NCI-H2171 (cell line): ENCODE results near the gene ERC1.

Experiments used
- DNase-seq: peaks from one replicate; lab custom pipeline; 2025; lab: John Stamatoyannopoulos, UW

Gene ERC1

DNA sequence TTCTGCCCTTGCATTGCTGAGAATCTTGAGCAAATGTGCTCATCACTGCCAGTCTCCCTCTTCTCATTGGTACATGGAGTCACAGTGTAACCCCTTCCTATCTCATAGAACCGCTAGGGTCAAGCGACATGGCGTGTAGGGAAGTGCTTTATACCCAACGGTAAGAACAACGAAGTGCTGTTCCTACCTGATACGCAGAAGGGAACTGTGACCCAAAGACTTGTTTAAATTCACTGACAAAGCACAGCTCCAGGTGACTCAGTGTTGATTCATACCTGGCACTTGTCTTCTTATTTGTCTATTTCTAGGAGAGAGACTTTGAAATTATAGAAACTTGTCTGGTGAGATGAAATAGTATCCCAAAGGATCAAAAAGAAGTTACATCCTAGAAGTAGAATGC lies 549.7 kb downstream of the ERC1 start:
- DNase-seq = no peak

DNA sequence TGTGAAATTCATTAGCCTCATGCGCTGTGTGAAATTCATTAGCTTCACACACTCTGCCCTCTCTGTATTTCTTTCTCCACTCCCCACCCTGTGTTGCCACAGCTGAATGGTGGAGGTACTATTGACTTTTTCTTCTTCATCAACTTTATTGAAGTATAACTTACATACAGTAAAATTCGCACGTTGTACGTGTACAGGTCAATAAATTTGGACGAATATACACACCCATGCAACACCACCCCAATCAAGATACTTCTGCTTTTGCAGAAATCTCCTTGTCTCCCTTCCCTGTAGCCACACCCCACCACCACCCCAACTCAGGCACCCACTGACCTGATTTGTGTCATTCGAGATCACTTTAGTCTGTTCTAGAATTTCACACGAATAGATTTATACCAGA lies 551.6 kb downstream of the ERC1 start:
- no peak for DNase-seq

DNA sequence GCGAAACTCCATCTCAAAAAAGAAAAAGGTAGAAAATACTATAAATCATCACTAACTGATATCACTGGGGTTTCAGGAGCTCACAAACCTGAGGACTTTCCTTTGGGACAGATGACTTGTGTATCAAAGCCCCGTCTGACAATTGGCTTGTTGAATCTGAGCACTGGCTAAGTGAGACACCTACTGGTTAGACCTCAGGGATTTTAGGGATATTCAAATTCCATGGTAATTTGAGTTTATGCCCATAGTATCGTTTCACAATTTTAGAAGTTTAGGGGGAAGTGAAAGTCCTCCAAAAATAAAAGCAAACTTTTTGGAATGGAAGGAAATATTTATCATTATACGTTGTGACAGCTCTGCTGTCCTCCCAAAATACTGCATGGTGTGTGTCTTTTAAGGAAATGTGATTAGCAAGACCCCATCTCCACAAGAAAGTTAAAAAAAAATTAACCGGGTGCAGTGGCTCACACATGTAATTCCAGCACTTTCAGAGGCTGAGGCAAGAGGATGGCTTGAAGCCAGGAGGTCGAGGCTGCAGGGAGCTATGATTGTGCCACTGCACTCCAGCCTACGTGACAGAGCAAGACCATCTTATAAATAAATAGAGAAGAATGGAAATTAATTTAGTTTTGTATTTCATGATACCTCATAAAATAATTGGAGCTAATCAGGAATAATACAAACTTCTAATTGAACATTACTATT lies 554.1 kb downstream of the ERC1 start:
- DNase-seq = no peak
